Mucosa of descending colon (tissue), 3 donors: ENCODE measurements around the gene IL11RA. TPM values are rescaled to one million over a fixed set of nuclear protein-coding genes. Genes with fewer than 3 reads are reported as not detected.

Source experiments
- ATAC-seq: fragments of 200-7000 bp; cut with Tn5 transposase; one replicate; pipeline ENCODE4 v1.9.1; 2020; ENCODE audit warnings: mild to moderate bottlenecking, moderate library complexity
- DNase-seq, 3 donors: peaks; one replicate each; pipeline ENCODE4 v3.0.0-alpha.2; 2020
- H3K36me3 ChIP-seq: fragments of 200-600 bp; one replicate; pipeline ENCODE4 v1.8.0; 2021; ENCODE audit warnings: low read depth, mild to moderate bottlenecking
- H3K4me1 ChIP-seq: fragments of 200-600 bp; one replicate; pipeline ENCODE4 v1.8.0; 2021; ENCODE audit warnings: low read depth, mild to moderate bottlenecking
- H3K4me3 ChIP-seq: fragments of 200-600 bp; one replicate; pipeline ENCODE4 v1.8.0; 2021; ENCODE audit warnings: mild to moderate bottlenecking
- H3K9me3 ChIP-seq: fragments of 200-600 bp; one replicate; pipeline ENCODE4 v1.8.0; 2021; ENCODE audit warnings: mild to moderate bottlenecking
- CTCF ChIP-seq: fragments of 200-600 bp; IDR thresholded peaks from one replicate; pipeline ENCODE4 v1.8.0; 2022; ENCODE audit warnings: antibody characterized with exemption, mild to moderate bottlenecking
- intact Hi-C, 2 donors: fragments of 100-400 bp; cut with DNase I in 1 of 2; cut with micrococcal nuclease in 1 of 2; formaldehyde crosslinking; loops; one replicate each; pipeline versions ENCODE4 v1.11.0 to v1.11.1; 2022; cut with DNase I, micrococcal nuclease
- total RNA-seq, 3 donors: library from RNA; stranded (reverse); fragmentation: NEBNext Ultra II Directional in 2 of 3; extraction: Animal tissue kit (Norgen Biotek cat#: 25700) in 2 of 3; gene quantifications; one replicate each; pipeline versions ENCODE4 v1.2.1 to v1.2.4, GENCODE V29; 2021 to 2023
- donor health status: DM: no; HTN: no; CAD: no; lungs with moderate emphysema.
- donor health status: DM: no; HTN: no; CAD: no.
- donor health status: DM: no; HTN: yes; CAD: no.

Gene IL11RA
- total RNA-seq, 3 donors from 2014 or later: 18.8 to 57.4 (median 41.0) TPM

GRCh38 chr9:34691936-34692315 is 39.9 kb downstream of the IL11RA start:
- ATAC-seq (no peak), DNase-seq (no peak)
- Histone ChIP-seq H3K36me3 (no peaks in the 10 kb centered on the region), H3K4me3 (no peak overlapping the region), H3K4me1 (no peaks in the 10 kb centered on the region), H3K9me3 (no peaks in the 10 kb centered on the region)
- TF ChIP-seq CTCF: no peak
- intact Hi-C loops: no loop called here

GRCh38 chr9:34693560-34693959 is 41.6 kb downstream of the IL11RA start:
- intact Hi-C loops: no loop called here

GRCh38 chr9:34694811-34695210 is 42.8 kb downstream of the IL11RA start:
- no peaks in the 10 kb centered on the region for H3K36me3 ChIP-seq
- ATAC-seq: no peak
- TF ChIP-seq CTCF: no peak
- H3K9me3 ChIP-seq: no peaks in the 10 kb centered on the region
- DNase-seq: no peak
- H3K4me1 ChIP-seq: no peaks in the 10 kb centered on the region
- intact Hi-C loops: no loop called here
- H3K4me3 ChIP-seq: no peak overlapping the region

More at GRCh38 chr9:34693560-34693959, 41.6 kb downstream of the IL11RA start:
- DNase-seq: no peak
- Histone ChIP-seq H3K9me3 (no peaks in the 10 kb centered on the region), H3K4me1 (no peaks in the 10 kb centered on the region), H3K4me3 (no peak overlapping the region), H3K36me3 (no peaks in the 10 kb centered on the region)
- ATAC-seq: no peak
- no peak for TF ChIP-seq CTCF

- Histone ChIP-seq H3K4me3 (peak overlapping the region; percentile 36), H3K4me1 (no peaks in the 10 kb centered on the region), H3K36me3 (no peaks in the 10 kb centered on the region), H3K9me3 (no peaks in the 10 kb centered on the region)
- peak; percentile 74 to 84 (median 76) for DNase-seq
- peak; percentile 82 for TF ChIP-seq CTCF
- intact Hi-C loops: no loop called here
- ATAC-seq: peak; percentile 93
Observed at GRCh38 chr9:34701023-34701768, 49.2 kb downstream of the IL11RA start.

GRCh38 chr9:34701769-34702736 is 50.1 kb downstream of the IL11RA start:
- H3K4me1 ChIP-seq: no peaks in the 10 kb centered on the region
- no peaks in the 10 kb centered on the region for H3K36me3 ChIP-seq
- DNase-seq (peak; percentile 84 to 94 (median 93)), ATAC-seq (peak; percentile 95)
- no peaks in the 10 kb centered on the region for H3K9me3 ChIP-seq
- TF ChIP-seq CTCF: peak; percentile 96
- peak overlapping the region; percentile 36 for H3K4me3 ChIP-seq
- intact Hi-C loops: no loop called here
